Activated CD4-positive, CD25-positive, alpha-beta regulatory T cell (primary cell): ENCODE data around the gene TCEANC2.
"Not testable (repeated sequence)": the region's sequence is repeated elsewhere in the genome, so short reads cannot be mapped to it uniquely, and the experiment has no call there.

Experiments used
- DNase-seq, 4 experiments: peaks; one replicate each; lab custom pipeline; 2025; lab: John Stamatoyannopoulos, UW

Gene TCEANC2

DNA sequence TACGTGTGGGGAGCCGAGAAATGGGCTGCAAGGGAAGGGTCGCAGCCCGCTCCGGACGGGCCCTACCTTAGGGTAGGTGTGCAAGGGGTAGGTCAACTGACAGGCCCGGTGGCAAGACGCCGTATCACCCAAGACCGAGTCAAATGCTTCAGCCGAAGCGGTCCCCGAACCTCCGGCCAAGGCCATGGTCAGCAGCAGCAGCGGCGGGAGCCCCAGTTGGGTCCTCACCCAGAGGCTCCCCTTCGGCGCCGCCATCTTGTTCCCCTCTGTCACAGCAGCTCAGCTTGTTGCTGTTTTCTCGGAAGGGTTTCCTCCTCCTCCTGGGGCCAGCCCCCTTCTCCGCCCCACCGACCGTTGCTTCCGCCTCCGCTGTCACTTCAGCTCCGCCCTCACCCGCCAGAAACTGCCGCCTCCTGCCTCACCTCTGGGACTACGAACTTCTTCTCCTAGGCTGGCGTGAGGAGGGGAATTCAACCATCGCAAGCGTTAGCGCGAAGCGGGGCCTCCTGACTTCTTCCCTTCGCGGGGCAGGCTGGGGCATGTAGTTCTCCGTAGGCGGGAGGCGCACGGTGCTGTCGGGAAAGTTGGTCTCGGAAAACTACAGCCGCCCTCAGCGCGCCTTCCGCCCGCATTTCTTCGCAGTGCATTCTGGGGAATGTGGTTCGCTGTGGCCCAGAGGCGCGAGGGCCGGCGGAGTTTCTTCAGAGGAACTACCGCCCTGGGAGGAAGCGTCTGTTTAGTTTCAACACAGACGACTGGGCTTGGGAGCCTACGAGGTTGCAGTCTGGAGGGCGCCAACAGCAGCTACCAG lies at the start of gene TCEANC2, which contains the start of gene TMEM59:
Gene TCEANC2, plus strand, starts transcription at position 675 of the 811 bp plus-strand sequence. CDS start 815 bp downstream, outside the sequence.
Gene TMEM59, minus strand, starts transcription at position 271 of the 811 bp plus-strand sequence. Its CDS starts 16 bp downstream, at position 255.
- peak; percentile 90 to 99 (median 95) for DNase-seq

DNA sequence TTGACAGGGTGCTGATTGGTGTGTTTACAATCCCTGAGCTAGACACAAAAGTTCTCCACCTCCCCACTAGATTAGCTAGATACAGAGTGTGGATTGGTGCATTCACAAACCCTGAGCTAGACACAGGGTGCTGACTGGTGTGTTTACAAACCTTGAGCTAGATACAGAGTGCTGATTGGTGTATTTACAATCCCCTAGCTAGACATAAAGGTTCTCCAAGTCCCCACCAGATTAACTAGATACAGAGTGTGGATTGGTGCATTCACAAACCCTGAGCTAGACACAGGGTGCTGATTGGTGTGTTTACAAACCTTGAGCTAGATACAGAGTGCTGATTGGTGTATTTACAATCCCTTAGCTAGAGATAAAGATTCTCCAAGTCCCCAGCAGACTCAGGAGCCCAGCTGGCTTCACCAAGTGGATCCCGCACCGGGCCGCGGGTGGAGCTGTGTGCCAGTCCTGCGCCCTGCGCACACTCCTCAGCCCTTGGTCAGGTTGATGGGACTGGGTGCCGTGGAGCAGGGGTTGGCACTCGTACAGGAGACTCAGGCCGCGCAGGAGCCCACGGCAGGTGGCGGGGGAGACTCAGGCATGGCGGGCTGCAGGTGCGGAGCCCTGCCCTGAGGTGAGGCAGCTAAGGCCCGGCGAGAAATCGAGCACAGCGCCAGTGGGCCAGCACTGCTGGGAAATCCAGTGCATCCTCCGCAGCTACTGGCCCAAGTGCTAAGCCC lies 49.5 kb upstream of the TCEANC2 start:
- not testable (repeated sequence) for DNase-seq

DNA sequence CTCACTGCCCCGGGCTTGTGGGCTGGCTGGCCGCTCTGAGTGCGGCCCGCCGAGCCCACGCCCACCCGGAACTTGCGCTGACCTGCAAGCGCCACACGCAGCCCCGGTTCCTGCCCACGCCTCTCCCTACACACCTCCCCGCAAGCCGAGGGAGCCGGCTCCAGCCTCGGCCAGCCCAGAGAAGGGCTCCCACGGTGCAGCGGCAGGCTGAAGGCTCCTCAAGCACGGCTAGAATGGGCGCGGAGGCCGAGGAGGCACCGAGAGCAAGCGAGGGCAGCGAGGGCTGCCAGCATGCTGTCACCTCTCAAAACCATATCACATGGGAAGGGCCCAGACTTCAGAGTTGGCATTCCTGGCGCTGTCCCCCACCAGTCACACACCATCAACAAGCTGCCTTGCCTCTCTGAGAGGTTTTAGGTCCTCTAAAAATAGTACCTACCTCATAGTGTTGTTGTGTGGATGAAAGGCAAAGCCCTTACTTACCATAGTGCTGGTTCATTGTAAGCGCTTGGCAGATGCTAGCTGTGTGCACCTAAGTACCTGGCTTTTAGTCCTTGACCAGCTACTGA lies 48.8 kb upstream of the TCEANC2 start:
- DNase-seq = no peak

DNA sequence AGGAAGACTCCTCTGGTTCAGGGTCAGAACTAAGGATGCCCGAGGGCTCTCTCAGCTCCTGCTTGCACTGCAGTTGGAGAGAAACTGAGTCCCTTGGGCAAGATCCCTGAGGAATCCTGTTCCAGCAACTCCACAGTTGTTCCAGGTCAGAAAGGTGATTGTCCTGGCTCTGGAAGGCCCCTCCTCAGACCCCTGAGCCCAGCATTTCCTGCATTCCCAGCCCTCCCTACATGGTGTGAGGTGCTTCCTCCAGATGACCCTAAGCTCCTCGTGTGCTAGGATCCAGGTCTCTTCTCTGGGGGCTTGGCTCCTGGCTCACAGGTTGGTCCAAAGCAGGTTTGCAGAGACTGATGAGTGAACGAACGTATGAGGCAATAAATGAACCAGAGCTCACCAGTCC lies 46.9 kb upstream of the TCEANC2 start:
- no peak for DNase-seq

DNA sequence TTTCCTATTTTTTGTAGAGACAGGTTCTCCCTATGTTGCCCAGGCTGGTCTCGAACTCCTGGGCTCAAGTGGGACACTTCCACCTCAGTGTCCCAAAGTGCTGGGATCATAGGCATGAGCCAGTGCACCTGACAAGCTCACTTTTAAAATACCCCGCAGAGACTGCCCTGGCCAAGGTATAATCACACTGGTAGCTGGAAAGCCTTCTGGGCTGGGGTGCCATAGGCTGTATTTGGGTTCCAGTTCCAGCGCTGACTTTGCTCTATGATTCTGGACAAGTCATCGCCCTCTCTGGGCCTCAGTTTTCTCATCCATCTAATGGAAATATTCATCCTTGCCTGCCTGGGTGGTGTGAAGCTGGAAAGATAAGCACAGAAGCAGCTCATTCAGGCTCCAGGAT lies 45.8 kb upstream of the TCEANC2 start:
- no peak for DNase-seq

DNA sequence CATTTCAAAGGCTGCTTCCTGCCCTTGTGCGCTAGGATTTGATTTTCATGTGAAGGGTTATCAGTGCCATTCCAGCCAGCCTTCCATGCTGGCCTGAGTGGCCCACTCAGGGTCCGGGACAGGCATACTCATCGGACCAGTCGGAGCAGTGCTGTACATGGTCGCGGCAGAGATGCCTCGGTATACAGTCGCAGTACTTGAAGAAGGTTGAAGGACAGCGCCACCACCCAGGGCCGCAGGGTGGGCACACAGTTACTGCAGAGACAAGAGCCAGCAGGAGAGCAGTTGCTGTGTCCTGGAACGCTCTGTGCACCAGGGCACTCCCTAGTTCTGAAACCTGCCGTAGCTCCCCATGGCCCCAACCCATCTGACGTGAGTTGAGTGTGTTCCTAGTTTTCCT lies 44.5 kb upstream of the TCEANC2 start:
- DNase-seq = no peak

DNA sequence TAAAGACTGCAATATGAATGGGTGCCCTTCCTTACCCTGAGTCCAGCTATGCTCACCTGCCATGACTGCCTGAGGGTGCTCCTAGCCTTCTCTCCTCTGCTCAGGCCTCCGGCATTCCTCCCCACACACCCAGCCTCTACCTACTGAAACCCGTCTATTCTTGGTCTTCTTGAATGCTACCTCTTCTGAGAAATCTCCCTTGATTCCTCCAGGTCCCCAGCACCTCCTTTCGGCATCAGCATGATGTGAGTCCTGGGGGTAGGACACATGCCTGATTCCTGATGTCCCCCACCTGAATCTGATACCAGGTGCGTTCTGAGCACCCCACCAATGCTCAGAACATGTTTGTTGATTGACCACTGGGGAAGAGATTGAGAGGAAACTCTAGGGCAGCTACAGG lies 44.0 kb upstream of the TCEANC2 start:
- no peak for DNase-seq

DNA sequence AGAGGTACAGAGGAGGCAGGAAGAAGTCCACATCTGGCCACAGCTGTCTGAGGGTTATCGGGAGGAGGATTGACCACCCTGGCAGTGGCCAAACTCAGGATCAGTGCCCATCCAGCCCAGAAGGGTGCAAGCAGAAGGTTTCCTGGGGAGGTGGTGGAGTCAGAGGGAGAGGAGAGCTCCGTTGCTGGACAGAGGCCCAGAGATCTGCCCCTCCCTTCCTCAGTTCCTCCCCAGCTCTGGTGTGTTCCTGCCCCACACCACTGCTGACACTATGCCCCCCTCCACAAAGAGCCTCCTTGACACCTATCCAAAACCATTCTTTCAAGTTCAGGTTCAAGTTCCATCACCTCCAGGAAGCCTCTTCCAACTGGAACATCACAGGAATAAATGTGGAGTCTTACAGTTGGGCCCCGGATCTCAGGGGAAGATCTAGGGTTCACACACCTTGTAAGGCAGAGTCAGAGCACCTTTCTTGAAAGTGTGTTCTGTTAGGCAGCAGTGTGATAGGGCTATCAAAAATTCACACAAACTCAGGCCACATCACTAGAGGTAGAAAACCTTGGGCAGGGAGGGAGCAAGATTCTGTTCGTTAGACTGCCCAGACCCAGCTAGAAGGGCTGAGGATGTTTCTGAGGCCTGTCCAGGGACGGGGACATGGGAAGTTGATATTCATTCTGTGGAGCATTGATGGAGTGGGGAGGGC lies 42.8 kb upstream of the TCEANC2 start:
- DNase-seq = no peak

DNA sequence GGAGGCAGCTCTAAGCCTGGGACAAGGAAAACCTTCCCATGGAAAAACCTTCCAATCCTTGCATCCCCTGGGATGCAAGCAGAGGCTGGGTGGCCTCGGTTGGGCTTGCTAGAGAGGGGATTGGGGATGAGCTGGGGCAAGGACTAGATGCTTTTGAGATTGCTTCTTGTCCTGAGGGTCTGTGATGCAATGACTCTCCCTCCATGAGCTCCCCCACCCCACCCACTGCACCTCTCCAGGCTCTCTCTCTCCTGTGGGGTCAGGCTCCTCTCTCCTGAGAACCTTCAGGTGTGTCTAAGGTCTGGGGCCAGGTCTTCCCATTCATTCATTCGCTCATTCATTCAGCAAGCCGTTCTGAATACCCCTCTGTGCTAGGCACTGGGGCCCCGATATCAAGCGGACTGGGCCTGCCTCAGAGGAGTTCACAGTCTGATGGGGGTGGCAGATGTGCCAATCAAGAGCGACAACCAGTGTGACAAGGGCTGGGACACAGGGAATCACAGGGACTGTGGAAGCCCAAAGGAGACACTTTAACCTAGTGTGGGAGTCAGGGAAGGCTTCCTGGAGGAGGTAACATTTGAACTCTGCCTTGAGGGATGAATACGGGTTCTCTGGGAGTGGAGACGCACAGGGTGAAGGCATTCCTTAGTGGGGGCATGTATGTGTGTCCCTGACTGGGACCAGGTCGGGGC lies 41.9 kb upstream of the TCEANC2 start:
- DNase-seq = no peak

DNA sequence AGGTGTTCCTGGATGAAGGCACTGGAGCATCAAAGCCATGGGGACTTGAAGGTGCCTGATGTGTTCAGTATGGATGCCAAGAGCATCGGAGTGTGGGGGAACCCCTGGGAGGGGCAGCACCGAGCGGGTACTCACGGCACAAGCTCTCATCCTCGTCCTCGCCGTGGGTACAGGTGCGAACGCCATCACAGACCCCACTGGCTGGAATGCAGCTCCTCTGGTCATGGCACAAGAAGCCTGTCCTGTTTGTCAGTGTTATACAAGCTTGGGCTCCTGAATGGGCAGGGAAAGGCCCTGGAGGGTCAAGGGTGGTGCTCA lies 41.4 kb upstream of the TCEANC2 start:
- DNase-seq = no peak

DNA sequence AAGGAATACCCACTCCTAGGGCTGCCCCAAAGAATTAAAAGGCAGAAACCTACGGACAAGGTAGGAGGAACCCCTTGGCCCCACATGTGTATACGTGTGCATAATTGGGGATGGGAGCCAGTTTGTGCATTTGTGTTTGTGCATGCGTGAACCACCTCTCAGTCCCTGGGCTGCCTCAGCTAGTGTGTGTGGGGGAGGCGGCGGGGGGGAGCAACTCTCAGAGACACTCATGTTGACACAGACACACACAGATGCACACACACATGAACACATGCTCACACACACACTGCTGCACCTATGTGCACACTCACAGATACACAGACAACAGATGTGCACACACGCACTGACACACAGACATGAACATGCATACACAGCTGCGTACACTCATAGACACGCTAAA lies 40.5 kb upstream of the TCEANC2 start:
- DNase-seq = no peak

DNA sequence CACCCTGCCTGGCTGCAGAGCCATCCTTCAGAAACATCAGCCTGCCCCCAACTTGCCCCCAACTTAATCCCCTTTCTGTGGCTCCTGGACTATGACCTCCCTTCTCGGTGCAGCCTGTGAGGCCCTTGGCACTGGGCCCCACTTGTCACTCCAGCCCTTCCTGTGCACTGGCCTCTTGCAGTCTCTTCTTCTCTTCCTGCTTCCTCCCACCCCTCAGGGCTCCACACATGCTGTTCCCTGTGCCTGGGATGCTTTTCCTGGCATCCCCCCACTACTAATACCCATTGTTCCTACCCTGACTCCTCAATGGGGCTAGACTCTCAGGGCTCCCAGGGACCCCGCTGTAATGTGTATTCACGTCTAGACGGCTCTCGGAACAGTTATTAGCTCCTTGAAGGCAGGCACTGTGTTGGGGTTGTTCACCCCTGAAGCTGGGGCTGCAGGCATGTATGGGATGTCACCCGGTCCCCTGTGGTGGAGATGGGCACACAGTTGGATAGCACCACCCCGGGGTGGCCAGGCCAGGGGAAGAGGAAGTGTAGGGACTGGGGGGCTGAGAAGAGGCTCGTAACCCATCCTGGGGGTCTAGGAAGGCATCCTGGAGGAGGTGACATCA lies 39.9 kb upstream of the TCEANC2 start:
- no peak for DNase-seq

DNA sequence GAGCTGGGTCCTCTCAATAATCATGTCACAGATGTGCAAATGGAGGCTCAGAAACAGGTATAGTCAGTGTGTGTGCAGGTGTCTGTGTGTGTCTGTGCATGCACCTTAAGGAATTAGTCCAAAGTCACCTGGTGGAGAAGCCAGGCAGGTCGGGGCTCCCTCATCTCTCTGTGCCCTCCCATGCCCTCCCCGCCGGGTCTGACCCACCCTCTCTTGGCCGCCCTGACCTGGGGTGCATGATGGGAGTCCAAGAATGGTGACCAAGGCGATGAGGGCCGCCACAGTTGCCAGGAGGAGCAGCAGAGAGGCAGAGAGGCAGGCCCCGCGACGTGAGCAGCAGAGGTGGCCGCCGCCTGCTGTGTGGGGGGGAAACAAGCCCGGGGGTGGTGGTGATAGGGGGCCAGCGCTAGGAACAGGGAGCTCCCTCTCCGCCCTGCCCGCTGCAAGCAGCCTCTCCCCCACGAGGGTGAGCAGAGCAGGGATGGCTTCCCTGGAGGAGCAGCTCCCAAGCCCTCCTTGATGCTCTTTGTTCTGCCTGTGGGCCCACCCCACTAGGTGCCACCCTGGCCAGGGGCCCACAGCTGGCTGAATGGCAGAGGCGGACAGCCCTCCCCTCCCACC lies 39.3 kb upstream of the TCEANC2 start:
- DNase-seq = no peak

DNA sequence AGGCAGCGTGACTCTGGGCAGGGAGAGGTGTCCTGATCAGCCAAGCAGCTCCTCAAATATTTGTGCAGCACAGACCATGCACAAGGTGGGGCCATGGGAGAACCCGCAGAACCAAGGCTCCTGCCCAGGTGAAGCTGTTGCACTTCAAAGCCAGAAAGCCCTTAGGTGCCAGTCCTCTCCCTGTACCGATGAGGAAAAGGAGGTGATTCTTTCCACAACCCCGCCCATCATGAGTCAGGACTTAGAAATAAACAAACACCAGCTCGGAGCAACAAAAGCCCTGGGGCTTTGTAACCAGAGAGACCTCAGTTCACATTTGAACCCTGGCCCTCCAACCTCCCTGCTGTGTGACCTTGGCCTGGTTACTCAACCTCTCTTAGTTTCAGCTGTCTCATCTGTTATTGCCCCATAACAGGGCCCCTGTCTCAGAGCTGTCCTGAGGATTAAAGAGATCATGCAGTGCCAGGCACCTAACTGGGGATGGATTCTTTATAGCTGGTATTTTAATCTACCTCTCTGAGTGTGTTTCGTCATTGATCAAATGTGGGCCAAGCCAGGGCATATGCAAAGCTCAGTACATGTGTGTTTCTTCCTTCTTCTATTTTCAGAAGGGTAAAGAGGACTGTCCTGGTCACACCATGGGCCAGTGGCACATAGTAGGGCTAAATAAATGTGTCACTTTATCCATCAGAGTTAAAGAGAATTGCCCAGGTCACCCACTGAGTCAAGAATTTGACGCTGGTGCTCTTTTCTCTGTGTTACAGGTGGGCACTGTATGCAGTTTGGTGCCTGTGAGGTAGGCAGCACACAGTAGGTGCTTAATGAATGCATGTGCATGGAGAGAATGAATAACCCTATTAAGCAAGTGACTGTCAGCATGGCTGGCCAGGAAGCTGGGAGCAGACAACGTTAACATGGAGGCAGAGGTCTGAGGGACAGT lies 36.8 kb upstream of the TCEANC2 start:
- no peak for DNase-seq

DNA sequence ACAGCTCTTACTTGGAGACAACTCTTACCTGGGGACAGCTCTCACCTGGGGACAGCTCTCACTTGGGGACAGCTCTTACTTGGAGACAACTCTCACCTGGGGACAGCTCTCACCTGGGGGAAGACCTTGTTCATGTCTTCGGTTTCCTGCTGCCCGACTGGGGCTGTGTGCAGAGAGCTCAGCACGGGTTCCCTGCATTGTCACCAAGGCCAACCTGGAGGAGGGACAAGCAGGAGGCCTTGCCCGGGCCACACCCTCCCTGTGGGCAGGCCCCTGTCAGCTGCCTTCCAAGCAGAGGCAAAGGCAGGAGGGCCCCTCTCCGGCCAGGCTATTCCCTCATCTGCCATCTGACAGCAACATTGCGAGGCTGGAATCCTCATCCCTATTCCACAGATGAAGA lies 35.4 kb upstream of the TCEANC2 start, which contains the start of gene LDLRAD1:
Gene LDLRAD1, minus strand, starts transcription at position 208 of the 400 bp plus-strand sequence. Its CDS starts 74 bp downstream, at position 134.
- DNase-seq = no peak

DNA sequence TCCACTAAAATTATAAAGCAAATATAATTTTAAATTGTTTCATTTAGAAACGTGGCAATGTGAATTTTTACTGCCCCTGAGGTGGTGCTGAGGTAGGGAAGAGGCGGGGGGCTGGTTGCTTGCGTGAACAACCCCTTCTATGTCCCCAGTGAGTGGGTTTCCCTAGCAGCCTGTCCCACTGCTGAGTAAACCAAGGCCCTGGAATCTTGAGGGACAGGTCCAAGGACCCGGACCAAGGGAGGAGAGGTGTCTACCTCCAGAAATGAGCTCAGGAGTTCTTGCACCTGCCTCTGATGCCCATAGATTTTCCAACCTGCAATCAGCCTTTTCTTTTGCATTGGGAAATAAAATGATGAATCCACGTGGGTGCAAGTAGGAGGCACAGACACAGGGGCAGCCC lies 34.8 kb upstream of the TCEANC2 start:
- no peak for DNase-seq

DNA sequence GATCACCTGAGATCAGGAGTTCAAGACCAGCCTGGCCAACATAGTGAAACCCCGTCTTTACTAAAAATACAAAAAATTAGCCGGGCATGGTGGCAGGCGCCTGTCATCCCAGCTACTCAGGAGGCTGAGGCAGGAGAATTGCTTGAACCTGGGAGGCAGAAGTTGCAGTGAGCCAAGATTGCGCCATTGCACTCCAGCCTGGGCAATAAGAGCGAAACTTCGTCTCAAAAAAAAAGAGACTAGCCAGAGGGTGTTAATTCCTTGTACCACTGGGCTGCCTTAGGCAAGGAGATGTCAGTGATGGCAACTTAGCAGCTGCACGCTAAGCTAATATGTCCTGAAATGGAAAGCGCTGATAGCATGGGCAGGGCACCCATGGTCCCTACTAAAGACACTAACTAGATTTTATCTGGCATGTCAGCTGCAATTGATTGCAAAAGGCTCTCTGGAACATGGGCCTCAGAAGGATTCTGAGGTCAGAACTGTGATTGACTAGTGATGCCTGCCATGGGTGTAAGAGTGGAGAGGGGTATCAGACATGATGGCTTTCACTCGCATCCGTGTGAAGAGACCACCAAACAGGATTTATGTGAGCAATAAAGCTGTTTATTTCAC lies 33.7 kb upstream of the TCEANC2 start:
- DNase-seq = not testable (repeated sequence)

DNA sequence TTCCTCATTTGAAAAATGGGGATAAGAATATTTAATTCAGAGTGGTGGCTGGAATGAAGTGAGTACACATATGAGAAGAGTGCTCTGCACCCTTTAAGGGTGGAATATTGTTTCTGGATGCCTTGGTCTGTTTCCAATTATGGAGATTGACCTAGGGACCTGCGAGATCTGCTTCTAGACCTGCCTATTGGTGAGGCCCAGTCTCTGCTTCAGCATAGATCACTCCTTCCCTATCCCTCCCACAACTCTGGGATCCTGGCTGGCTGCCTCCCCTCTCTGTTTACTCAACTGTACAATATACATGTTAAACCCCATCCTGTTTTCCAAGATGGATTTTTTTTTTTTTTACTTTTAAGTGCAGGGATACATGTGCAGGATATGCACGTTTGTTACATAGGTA lies 29.1 kb upstream of the TCEANC2 start:
- no peak for DNase-seq

DNA sequence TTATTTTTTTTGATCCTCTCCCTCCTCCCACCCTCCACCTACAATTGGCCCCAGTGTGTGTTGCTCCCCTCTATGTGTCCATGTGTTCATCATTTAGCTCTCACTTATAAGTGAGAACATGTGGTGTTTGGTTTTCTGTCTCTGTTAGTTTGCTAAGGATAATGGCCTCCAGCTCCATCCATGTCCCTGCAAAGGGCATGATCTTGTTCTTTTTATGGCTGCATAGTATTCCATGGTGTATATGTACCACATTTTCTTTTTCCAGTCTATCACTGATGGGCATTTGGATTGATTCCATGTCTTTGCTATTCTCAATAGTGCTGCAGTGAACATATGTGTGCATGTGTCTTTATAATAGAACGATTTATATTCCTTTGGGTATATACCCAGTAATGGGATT lies 28.6 kb upstream of the TCEANC2 start:
- not testable (repeated sequence) for DNase-seq
